Uterus (tissue), 4 donors: Measurements from ENCODE around the gene STIM1. TPM values are rescaled to one million over a fixed set of nuclear protein-coding genes. Genes with fewer than 3 reads are reported as not detected.
A peak's percentile ranks its signal among the peaks of the same experiment; 100 is the strongest.

Source experiments
- DNase-seq, 2 donors: peaks; one replicate each; pipeline ENCODE4 v3.0.0-alpha.2; 2019 to 2020
- H3K27ac ChIP-seq, 2 donors: fragments of 200-600 bp; sonication (generic); 1 replicate in 1 of 2; 2 replicates in 1 of 2; pipeline ENCODE4 v1.5.1; 2016 to 2018
- H3K27me3 ChIP-seq, 2 donors: fragments of 200-600 bp; sonication (generic); one replicate each; pipeline ENCODE4 v1.5.1; 2018 to 2019; ENCODE audit warnings: control low read depth in 1 of 2
- H3K36me3 ChIP-seq, 2 donors: fragments of 200-600 bp; sonication (generic); one replicate each; pipeline ENCODE4 v1.5.1; 2019; ENCODE audit warnings: control low read depth in 1 of 2
- H3K4me1 ChIP-seq, 2 donors: fragments of 200-600 bp; sonication (generic); one replicate each; pipeline ENCODE4 v1.5.1; 2018 to 2019; ENCODE audit warnings: control low read depth in 1 of 2
- H3K4me3 ChIP-seq, 2 donors: fragments of 200-600 bp; sonication (generic); 1 replicate in 1 of 2; 2 replicates in 1 of 2; pipeline ENCODE4 v1.5.1; 2018 to 2019; ENCODE audit warnings: mild to moderate bottlenecking in 1 of 2
- H3K9me3 ChIP-seq, 2 donors: fragments of 200-600 bp; sonication (generic); one replicate each; pipeline ENCODE4 v1.5.1; 2019; ENCODE audit warnings: control low read depth in 1 of 2
- POLR2A ChIP-seq, 2 donors: fragments of 450-650 bp; IDR thresholded peaks; one replicate each; pipeline ENCODE4 v1.6.1; 2016; ENCODE audit warnings: antibody characterized with exemption in 2 of 2, mild to moderate bottlenecking in 1 of 2, moderate library complexity in 1 of 2
- intact Hi-C: fragments of 100-400 bp; cut with DNase I; formaldehyde crosslinking; loops from one replicate; pipeline ENCODE4 v1.15.1; 2023; ENCODE audit warnings: low total_unique reads
- total RNA-seq, 4 donors: library from RNA; depleted of rRNA in 3 of 4; stranded (reverse); fragments of >200 nt in 3 of 4; gene quantifications; one replicate each; pipeline versions ENCODE4 v1.1.0 to v1.2.4, GENCODE V29; 2014 to 2023
- TF ChIP-seq, protein P1 (sequence below), 4 experiments: fragments of 200-600 bp in 2 of 4; fragments of 450-650 bp in 2 of 4; sonication (generic) in 2 of 4; IDR thresholded peaks; one replicate each; pipeline ENCODE4 v1.5.1; 2016 to 2019; ENCODE audit warnings: antibody characterized with exemption in 4 of 4, mild to moderate bottlenecking in 2 of 4, moderate library complexity in 1 of 4
- donor health status: DM: yes; HTN: yes; CAD: no.

Gene STIM1
- total RNA-seq, 4 donors from 2014 or later, result 37.6 to 114 (median 56.3) TPM

DNA sequence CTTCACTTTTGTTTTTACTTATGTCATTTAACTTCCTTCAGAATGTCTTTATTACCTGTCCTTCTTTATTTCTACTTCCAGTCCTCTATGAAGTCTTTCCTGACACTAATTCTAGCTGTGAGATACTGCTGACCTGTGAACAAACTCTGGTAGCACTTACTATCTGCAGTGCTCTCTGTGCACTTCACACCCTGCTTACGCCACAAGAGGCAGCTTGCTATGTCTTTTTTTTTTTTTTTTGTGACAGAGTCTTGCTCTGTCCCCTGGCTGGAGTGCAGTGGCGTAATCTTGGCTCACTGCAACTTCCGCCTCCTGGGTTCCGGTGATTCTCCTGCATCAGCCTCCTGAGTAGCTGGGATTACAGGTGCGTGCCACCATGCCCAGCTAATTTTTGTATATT lies 10.7 kb downstream of the STIM1 start:
- Histone ChIP-seq H3K27me3 (no peaks in the 10 kb centered on the region), H3K36me3 (no peaks in the 10 kb centered on the region), H3K27ac (peak overlapping the region; percentile 66 to 83), H3K4me3 (no peak overlapping the region), H3K9me3 (no peaks in the 10 kb centered on the region), H3K4me1 (peaks cover 4 to 9% of the 10 kb centered on the region in 2 donors)
- TF ChIP-seq POLR2A (IDR thresholded peaks at IDR 0.05), result no peak
- TF ChIP-seq, protein P1, sequence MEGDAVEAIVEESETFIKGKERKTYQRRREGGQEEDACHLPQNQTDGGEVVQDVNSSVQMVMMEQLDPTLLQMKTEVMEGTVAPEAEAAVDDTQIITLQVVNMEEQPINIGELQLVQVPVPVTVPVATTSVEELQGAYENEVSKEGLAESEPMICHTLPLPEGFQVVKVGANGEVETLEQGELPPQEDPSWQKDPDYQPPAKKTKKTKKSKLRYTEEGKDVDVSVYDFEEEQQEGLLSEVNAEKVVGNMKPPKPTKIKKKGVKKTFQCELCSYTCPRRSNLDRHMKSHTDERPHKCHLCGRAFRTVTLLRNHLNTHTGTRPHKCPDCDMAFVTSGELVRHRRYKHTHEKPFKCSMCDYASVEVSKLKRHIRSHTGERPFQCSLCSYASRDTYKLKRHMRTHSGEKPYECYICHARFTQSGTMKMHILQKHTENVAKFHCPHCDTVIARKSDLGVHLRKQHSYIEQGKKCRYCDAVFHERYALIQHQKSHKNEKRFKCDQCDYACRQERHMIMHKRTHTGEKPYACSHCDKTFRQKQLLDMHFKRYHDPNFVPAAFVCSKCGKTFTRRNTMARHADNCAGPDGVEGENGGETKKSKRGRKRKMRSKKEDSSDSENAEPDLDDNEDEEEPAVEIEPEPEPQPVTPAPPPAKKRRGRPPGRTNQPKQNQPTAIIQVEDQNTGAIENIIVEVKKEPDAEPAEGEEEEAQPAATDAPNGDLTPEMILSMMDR (IDR thresholded peaks at IDR 0.05), result no peak
- no peak for DNase-seq
- intact Hi-C loops, result no loop called here

DNA sequence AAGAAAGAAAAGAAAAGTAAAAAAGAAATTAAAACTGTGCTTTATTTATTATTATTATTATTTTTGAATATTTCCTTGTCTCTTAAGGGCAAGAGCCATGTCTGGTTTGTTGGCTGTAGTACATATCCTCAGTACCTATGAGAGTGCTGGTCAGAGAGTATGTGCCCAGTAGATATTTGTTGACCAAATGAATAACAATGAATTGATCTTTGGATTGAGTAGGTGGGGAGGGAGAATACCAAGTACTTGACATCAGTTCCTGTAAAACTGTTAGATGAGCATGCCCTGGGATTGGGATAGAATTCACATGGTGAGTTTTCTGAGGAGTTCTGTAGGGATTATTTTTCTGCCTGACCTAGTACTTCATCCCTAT lies 11.4 kb downstream of the STIM1 start:
- Histone ChIP-seq H3K27ac (peak overlapping the region; percentile 66 to 83), H3K4me1 (peaks cover 4 to 9% of the 10 kb centered on the region in 2 donors), H3K27me3 (no peaks in the 10 kb centered on the region), H3K4me3 (no peak overlapping the region), H3K9me3 (no peaks in the 10 kb centered on the region), H3K36me3 (no peaks in the 10 kb centered on the region)
- TF ChIP-seq, protein P1 (IDR thresholded peaks at IDR 0.05), result no peak
- TF ChIP-seq POLR2A (IDR thresholded peaks at IDR 0.05), result no peak
- intact Hi-C loops, result no loop called here
- DNase-seq, result no peak

DNA sequence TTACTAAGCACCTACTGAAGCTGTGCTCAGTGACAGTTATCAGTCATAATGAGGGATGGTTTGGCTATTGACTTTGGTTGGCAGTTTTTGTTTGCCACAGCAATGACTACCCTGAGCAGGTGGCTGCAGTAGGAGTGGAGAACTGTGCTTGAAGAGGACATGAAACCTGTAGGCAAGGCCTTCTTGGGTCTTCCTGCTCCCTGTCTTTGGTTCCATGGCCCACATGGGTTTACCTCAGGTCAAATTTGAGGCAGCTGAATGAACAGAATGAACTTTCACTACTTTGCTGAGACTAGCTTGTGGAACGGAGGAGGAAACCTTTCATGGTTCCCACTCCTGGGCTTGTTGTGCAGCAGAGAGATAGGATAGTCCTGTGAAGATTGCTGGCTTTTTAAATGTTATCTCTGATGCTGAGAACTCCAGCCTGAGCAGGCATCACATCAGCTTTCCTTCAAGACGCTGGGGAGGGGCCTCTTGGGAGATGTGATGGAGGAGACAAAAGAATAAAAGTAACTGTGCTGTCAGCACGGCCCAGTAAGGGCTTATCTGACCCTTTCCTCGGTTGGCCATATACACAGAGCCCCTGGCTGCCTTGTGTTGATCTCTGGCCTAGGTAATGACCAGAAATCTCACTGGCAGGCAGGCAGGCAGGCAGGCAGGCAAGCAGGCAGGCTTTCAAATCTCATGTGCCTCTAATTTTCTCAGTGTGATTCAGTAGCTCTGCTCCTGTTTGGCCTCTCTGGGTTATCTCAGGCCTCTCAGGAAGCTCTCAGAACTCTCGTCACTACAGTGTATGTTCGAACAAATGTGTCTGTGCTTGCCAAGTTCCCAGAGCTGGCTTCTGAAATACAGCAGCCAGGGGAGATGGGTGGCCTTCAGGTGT lies 12.0 kb downstream of the STIM1 start:
- H3K4me3 ChIP-seq, result no peak overlapping the region
- peaks cover 4 to 9% of the 10 kb centered on the region in 2 donors for H3K4me1 ChIP-seq
- H3K36me3 ChIP-seq, result no peaks in the 10 kb centered on the region
- no peaks in the 10 kb centered on the region for H3K9me3 ChIP-seq
- H3K27ac ChIP-seq, result peak overlapping the region; percentile 16 to 83
- intact Hi-C loops, result no loop called here
- H3K27me3 ChIP-seq, result no peaks in the 10 kb centered on the region
- peak in 1 of 2 donors; percentile 19 for DNase-seq
- peak in 1 of 2 donors; percentile 18 for TF ChIP-seq POLR2A (IDR thresholded peaks at IDR 0.05)
- TF ChIP-seq, protein P1 (IDR thresholded peaks at IDR 0.05), result no peak

DNA sequence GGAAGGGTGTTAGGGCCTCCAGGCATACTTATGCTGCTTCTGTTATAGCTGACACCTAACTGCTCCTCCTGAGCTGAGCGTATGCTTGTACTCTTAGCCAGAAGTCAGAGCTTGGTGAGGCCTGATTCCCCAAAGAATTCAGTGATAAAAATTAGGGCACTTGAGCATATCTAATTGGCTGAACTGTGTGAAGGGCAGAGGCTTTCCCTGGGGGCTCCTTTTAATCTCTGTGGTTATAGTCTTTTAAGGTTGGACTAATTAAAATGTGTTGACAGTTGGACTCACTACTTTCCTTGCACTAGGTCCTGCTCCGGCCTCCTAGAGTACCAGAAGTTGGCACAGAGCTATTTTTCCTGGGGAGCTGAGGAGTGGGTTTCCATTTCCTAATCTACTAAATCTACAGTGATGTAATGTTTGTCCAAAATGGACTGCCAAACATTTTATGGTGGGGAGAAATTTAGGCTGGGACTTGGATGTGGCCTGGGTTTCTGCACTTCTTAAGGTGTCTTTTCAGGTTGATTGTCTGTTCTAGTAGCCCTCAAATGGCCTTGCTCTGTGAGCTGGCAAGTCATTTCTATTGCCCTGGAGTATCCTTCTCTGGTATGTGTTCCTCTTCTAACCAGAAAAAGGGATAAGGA lies 18.4 kb downstream of the STIM1 start:
- DNase-seq, result no peak
- no peak overlapping the region for H3K27ac ChIP-seq
- H3K9me3 ChIP-seq, result no peaks in the 10 kb centered on the region
- TF ChIP-seq POLR2A (IDR thresholded peaks at IDR 0.05), result no peak
- H3K4me1 ChIP-seq, result no peaks in the 10 kb centered on the region
- intact Hi-C loops, result no loop called here
- H3K27me3 ChIP-seq, result no peaks in the 10 kb centered on the region
- no peak overlapping the region for H3K4me3 ChIP-seq
- H3K36me3 ChIP-seq, result no peaks in the 10 kb centered on the region

DNA sequence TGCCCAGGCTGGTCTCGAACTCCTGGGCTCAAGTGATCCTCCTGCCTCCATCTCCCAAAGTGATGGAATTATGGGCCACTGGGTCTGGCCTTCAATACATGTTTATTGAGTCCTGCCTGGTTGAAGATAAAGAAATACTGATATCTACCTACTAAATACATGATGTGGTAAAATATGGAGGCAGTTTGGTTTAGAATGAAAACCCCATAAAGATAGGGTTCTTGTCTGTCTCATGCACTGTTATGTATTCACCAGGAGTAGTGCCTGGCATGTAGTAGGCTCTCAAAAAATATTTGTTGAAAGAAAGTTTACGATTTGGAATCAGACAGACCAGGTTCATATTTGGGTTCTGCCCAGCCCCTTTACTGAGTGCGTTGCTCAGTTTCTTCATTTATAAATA lies 21.1 kb downstream of the STIM1 start:
- Histone ChIP-seq H3K27me3 (no peaks in the 10 kb centered on the region), H3K27ac (no peak overlapping the region), H3K4me3 (no peak overlapping the region), H3K9me3 (no peaks in the 10 kb centered on the region), H3K4me1 (no peaks in the 10 kb centered on the region), H3K36me3 (no peaks in the 10 kb centered on the region)
- no peak for DNase-seq
- intact Hi-C loops, result no loop called here
- TF ChIP-seq, protein P1 (IDR thresholded peaks at IDR 0.05), result no peak
- no peak for TF ChIP-seq POLR2A (IDR thresholded peaks at IDR 0.05)
